Activated CD4-positive, alpha-beta T cell treated with anti-CD3 and anti-CD28 coated beads, Interleukin-2, amount 50 U/mL, for 16 hours (primary cell): ENCODE results near the gene TRIP12.

Source experiments
- DNase-seq: peaks from one replicate; pipeline ENCODE4 v3.0.0-alpha.2; 2020

The TRIP12 gene

GRCh38 chr2:229920011-229920641, 1.7 kb downstream of the TRIP12 start:
- DNase-seq = peak; percentile 35

GRCh38 chr2:229917793-229918192, 4.0 kb downstream of the TRIP12 start:
- no peak for DNase-seq

DNA sequence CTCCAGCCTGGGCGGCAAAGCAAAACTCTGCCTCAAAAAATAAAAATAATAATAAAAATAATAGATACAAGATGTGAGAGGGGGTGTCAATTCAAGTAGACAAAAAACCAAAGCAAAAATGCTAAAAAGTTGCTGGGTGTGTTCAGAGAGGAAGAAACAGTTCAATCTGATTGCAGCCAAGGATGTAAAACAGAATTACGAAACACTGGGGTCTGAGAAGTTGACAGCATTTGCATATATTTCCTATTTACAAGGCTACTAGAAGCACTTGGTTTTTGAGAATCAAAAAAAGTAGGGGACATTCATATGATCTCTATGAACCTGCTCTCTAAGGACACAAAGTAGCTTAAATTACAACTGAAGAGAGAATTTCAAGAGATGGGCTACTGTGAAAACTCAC, 7.6 kb downstream of the TRIP12 start:
- DNase-seq = no peak

DNA sequence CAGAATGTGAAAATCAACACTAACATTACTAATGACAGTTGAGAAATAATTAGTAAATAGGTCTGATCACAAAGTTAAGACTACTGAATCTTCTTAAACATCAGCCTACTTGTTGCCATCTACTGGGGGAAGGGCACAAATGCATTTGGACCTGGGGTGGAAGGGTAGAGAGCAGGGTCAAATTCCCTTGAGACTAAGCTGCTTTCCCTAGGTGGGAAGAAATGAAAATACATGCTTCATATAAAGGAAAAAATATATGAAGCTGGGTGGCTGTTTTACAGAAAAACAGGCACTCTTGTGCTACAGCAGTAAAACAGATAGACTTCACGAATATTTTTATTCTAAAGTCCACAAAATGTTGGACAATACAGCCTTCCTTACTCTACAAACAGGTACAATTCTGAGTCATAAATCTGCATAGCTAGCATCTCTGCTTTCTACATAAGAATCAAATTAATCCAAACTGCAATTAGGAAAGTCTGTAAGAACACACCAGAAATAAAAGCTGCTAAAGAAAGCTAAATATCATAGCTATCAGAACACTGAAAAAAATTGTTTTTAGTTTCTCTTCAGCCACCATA, 10.9 kb downstream of the TRIP12 start:
- DNase-seq = peak; percentile 36

DNA sequence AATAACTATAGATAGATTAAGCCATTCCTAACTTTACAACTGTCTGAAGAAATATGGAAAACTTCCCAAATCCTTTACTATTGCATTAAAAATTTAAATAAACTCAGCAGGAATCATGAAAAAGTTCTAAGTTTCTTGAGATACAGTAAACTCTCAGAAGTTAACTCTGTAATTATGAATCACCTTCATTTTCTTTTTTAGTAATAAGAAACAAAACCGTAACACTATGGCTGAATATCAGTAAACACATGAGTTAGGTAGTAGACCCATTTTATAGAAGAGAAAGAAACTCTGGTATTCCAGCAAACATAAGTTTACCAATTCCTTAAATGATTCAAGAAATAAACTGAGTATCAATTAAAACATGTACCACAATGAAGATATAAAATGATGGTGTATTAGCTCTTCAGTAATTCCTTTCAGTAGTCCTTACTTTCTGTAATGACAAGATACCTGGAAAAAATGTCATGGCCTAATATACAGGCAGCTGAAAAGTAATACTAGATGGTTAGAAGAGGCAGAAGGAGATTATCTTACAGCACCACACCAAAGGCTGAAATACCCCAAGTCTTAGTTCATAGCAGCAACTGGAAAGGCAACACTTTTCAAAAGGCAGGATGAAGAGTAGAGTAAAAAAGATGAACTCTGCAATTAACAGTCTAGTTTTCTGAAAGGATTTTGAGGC, 11.5 kb downstream of the TRIP12 start:
- no peak for DNase-seq

DNA sequence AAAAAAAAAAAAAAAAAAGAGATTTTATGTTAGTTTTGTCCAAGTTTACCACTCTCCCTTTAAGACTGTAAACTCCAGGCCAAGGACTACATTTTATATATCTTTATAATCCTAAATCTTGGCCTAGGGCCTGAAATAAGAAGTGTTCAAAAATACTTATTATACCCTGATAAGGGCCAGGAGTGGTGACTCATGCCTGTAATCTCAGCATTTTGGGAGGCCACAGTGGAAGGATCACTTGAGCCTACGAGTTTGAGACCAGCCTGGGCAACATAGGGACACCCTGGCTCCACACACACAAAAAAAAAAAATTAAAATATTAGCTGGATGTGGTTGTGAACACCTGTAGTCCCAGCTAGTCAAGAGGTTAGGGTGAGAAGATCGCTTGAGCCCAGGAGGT, 12.7 kb downstream of the TRIP12 start:
- DNase-seq = no peak

DNA sequence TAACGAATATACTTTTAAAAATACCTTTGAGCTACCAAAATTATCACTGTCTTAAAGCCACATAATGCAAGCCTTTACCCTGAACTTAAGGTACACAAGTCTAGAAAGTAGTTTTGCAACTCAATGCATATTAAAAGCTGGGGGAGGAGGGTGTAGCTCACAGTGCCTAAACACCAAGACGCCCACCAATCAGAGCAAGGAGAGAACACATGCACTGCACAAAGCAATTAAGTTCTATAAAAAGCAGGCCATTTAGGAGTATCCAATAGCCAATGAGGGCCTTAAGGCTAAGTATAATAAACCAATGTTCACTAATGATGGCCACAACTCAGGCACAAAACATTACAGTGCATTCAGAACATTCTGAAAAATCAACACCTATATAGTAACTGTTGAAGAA, 16.2 kb downstream of the TRIP12 start:
- no peak for DNase-seq

DNA sequence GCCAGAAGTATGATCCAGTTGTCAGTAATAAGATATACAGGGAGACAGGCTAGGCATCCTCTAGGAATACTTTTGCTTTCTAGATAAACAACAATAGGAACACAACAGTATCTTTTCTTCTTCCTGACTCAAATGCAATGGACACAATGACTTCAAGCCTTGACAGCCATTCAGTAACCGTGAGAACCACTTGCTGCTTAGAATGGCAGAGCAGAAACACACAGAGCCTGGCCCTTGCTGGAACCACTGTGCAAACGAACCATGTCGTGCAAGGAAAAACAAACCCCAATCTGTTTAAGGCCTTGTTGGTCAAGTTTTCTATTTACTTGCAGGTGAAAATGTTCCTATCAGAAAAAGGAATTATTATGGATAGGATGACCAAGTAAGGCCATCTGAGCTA, 18.8 kb downstream of the TRIP12 start:
- no peak for DNase-seq

DNA sequence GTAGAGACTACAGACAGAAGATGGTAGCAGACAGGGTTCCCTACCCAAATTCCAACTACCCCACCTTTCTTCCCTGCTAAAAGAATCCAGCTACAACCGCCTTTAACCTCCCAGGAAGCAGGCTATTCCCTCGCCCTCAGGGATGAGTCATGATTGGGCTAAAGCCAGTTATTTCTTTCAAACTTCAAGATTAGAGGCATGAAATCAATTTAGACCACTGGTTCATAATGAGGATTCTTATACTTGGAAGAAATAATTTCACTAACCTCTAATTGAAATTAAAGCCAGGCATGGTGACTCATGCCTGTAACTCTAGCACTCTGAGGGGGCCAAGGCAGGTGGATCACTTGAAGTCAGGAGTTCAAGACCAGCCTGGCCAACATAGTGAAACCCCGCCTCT, 20.0 kb downstream of the TRIP12 start:
- no peak for DNase-seq

- DNase-seq = peak; percentile 49
Measured at GRCh38 chr2:229900514-229900913, 21.3 kb downstream of the TRIP12 start.

DNA sequence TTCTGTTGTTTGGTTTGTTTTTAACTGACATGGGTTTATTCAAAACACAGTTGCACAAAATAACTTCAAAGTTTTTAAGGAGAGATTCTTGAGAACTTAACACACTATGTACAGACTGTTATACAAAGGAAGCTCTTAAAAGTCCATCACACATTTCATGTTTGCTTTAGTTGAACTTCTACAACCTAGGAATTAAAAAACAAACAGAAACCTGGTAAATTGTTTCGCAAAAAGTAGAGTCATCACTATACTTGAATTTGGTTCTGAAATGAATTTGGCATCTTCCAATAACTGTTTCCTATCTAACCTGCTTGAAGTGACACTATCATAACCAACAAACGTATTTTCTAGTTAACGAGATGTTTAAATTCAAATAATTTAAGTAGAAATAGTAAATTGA, 21.8 kb downstream of the TRIP12 start:
- peak; percentile 58 for DNase-seq

GRCh38 chr2:229899604-229900003, 22.2 kb downstream of the TRIP12 start:
- no peak for DNase-seq

GRCh38 chr2:229896857-229897256, 25.0 kb downstream of the TRIP12 start:
- DNase-seq = no peak

GRCh38 chr2:229889023-229889422, 32.8 kb downstream of the TRIP12 start:
- no peak for DNase-seq

- DNase-seq = no peak
Measured at GRCh38 chr2:229888031-229888430, 33.8 kb downstream of the TRIP12 start.

GRCh38 chr2:229887441-229887840, 34.4 kb downstream of the TRIP12 start:
- DNase-seq = no peak

DNA sequence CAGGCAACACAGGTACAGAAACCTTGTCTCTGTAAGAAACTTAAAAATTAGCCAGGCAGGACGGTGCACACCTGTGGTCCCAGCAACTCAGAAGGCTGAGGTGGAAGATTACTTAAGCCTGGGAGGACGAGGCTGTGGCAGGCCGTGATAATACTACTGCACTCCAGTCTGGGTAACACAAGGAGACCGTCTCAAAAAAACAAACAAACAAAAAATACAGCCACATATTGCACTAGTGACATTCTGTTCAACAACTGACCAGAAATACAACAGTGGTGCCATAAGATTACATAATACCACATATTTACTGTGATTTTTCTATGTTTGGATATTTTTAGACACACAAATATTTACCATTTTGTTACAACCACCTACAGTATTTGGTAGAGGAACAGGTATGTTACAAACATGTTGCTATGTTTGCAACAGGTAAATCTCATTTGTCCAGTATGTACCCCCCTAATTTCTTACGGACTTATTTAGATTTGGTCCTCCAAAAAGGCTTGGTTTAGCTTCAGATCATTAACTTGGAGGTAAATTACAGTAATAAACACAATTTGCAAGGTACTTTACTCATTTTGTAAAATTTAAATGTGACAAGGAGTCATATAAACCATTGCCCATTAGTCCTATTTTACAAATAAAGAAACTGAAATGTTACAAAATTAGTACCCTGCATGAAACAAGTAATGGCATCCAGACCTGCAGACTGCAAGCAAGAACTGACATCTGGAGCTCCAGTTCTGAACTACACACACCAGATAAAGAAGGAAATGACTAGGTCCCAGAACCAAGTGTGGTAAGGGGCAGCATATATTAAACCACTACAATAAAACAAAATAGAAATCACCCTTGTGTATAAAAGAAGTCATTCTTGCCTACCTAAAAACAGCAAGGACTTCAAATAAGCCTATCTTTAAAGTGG, 36.8 kb downstream of the TRIP12 start:
- DNase-seq = peak; percentile 48

- DNase-seq = no peak
Measured at GRCh38 chr2:229882583-229882982, 39.2 kb downstream of the TRIP12 start.

DNA sequence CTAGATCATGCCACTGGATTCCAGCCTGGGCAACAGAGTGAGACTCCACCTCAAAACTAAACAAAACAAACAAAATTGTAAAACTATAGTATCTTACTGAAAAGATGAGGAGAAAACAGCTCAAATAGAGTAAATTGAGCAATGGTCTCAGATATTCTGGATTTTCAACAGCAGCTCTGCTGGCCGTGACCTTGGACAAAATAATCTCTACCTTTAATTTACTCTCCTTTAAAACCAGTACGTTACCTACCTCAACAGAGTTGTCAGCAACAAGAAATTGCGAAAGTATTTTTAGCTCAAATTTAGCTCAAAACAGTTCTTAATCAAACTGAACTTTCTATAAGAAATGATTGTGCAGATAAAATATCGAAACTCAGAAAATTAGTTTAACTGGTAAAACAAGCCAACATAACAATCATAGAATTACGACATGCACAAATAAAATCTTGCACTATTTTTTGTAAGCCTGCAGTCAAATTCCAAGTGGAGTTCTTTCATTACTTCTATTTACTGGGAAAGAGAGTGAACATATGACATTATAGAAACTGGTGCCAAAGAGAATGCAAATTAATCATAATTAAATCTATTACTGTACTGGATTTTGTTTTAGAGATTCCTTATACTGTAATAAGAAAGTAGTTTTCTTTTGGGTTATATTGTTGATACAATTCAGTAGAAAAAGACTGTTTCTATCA, 40.8 kb downstream of the TRIP12 start:
- no peak for DNase-seq

DNA sequence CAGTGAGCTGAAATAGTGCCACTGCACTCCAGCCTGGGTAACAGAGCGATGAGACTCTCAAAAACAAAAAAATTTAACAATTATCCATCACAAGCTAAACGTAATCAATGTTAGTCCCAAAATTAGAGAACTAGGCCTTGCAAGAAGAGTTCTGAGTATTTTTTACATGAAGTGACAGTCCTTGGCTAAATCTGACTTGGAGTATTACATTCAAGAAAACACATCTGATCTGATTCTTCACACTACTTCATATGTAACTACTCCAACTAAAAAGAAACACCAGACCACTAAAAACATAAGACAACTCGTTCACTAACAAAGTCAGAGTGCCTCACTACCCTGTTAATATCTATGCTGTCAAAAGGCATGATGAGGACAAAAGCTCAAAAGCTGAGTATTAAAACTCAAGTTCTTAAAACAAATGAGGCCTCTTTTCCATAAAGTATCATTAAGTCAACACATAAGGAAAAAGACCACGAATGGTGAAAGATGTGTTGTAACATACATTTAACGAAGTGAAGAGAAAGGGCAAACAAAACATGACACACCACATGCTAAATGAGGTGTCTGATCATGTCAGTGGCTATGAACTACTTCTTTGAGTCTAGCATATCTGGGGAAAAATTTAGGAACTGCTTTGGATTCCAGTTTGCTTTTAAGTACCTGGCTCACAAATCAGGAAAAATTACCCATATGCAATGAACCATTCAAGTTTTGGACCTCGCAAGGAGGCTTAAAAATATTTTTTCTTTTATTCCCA, 42.4 kb downstream of the TRIP12 start:
- no peak for DNase-seq

- DNase-seq = no peak
Measured at GRCh38 chr2:229875549-229875948, 46.3 kb downstream of the TRIP12 start.

GRCh38 chr2:229874647-229875046, 47.2 kb downstream of the TRIP12 start:
- no peak for DNase-seq
